Heart right ventricle (tissue), 16 donors: ENCODE measurements around the gene SALL3. TPM values are rescaled to one million over a fixed set of nuclear protein-coding genes. Genes with fewer than 3 reads are reported as not detected.

Experiments
- ATAC-seq, 8 donors: fragments of 200-7000 bp; cut with Tn5 transposase; one replicate each; pipeline ENCODE4 v1.9.1; 2020; ENCODE audit warnings: mild to moderate bottlenecking in 8 of 8, moderate library complexity in 8 of 8, moderate number of reproducible peaks in 1 of 8
- DNase-seq, 2 donors: peaks; one replicate each; pipeline ENCODE4 v3.0.0-alpha.2; 2020
- H3K27ac ChIP-seq, 10 donors: fragments of 200-600 bp; sonication (generic) in 2 of 10; one replicate each; pipeline versions ENCODE4 v1.5.0 to v1.8.0; 2020 to 2022; ENCODE audit warnings: mild to moderate bottlenecking in 3 of 10
- H3K27me3 ChIP-seq, 7 donors: fragments of 200-600 bp; one replicate each; pipeline ENCODE4 v1.8.0; 2021 to 2022; ENCODE audit warnings: mild to moderate bottlenecking in 2 of 7
- H3K36me3 ChIP-seq, 9 donors: fragments of 200-600 bp; sonication (generic) in 1 of 9; one replicate each; pipeline versions ENCODE4 v1.5.0 to v1.8.0; 2020 to 2022; ENCODE audit warnings: mild to moderate bottlenecking in 2 of 9
- H3K4me1 ChIP-seq, 9 donors: fragments of 200-600 bp; sonication (generic) in 1 of 9; one replicate each; pipeline versions ENCODE4 v1.5.0 to v1.8.0; 2020 to 2022; ENCODE audit warnings: mild to moderate bottlenecking in 4 of 9
- H3K4me3 ChIP-seq, 10 donors: fragments of 200-600 bp; sonication (generic) in 2 of 10; one replicate each; pipeline versions ENCODE4 v1.5.0 to v1.8.0; 2020 to 2022; ENCODE audit warnings: mild to moderate bottlenecking in 7 of 10, moderate library complexity in 2 of 10
- H3K9me3 ChIP-seq, 11 donors: fragments of 200-600 bp in 10 of 11; sonication (generic) in 2 of 11; one replicate each; pipeline versions ENCODE4 v1.5.0 to v1.8.0; 2013 to 2022; ENCODE audit warnings: mild to moderate bottlenecking in 2 of 11, control low read depth in 1 of 11, moderate library complexity in 1 of 11
- WGBS, 2 donors: extraction: QIAGEN DNeasy Blood & Tissue Kit; methylation state at CpG; one replicate each; pipeline ENCODE4 v1.1.7; 2013; ENCODE audit warnings: inconsistent platforms in 1 of 2; 5-methylcytosine and 5-hydroxymethylcytosine counted together
- intact Hi-C, 10 donors: fragments of 100-400 bp; cut with DNase I; formaldehyde crosslinking; loops; one replicate each; pipeline versions ENCODE4 v1.11.1 to v1.14.2; 2022
- long read RNA-seq, 3 donors: library from polyadenylated mRNA; unstranded; transcript quantifications; one replicate each; pipeline ENCODE4 v2.0.0, GENCODE V29; 2020 to 2021
- polyA plus RNA-seq, 2 donors: library from polyadenylated mRNA; stranded (reverse); fragments of 200-250 nt; gene quantifications; one replicate each; pipeline ENCODE4 v1.2.3, GENCODE V29; 2013
- total RNA-seq, 10 donors: library from RNA; stranded (reverse); fragmentation: NEBNext Ultra II Directional in 3 of 10; extraction: Animal tissue kit (Norgen Biotek cat#: 25700) in 3 of 10; gene quantifications; one replicate each; pipeline versions ENCODE4 v1.2.1 to v1.2.4, GENCODE V29; 2021 to 2023
- TF ChIP-seq, protein P1 (sequence below), 9 donors: fragments of 200-600 bp; sonication (generic) in 2 of 9; IDR thresholded peaks; one replicate each; pipeline versions ENCODE4 v1.5.0 to v1.8.0; 2021 to 2022; ENCODE audit warnings: antibody characterized with exemption in 9 of 9, mild to moderate bottlenecking in 5 of 9, moderate library complexity in 1 of 9
- donor health status: Arrhythmogenic right ventricular cardiomyopathy.
- donor health status: ischemic (EF 13 %, LVEDD 7.1; RV severe dilation, severe dysfunction).
- donor health status: healthy with polysubstance abuse.
- donor health status: DM: no; HTN: yes; CAD: no.
- donor health status: DM: no; HTN: no; CAD: no.
- donor health status: ischemic (EF 25% LVEDD 6.9; RV normal size, moderate dysfunction).
- donor health status: ischemic (EF 25% LVEDD 5.7; RV mildly dilated, moderate dysfunction).
- donor health status: healthy.
- donor health status: DM: yes; HTN: yes; CAD: no.
- donor health status: Ischemic cardiomyopathy.
- donor health status: ischemic (EF 35%, LVEDD 5.7; RV mildly dilated, moderate dysfunction).
- donor health status: nonischemic (EF 11% LVEDD 7.7; RV severe dilation, severe dysfunction).
- donor health status: DM: yes; HTN: yes; CAD: no.
- donor health status: PGD.
- donor health status: ischemic (EF 29% LVEDD 5.4; RV normal size, mild dysfunction).
- donor health status: nonischemic (EF 23%, LVEDD 6.1; RV moderate dilation, normal function).

The SALL3 gene
- total RNA-seq (1 to 10 TPM in 1 of 10 donors, under 1 TPM in 8, not detected in 1; 0.10 to 1.2 (median 0.19) TPM), polyA plus RNA-seq (under 1 TPM; 0.06 to 0.15 TPM)
- long read RNA-seq, donor 1: 0 reads
- long read RNA-seq, donor 2: 0 reads
- long read RNA-seq, donor 3, partial matches to known transcripts: 1 of 1 reads
- long read RNA-seq, donor 3, other reads (novel, unspliced or antisense): 0 of 1 reads

DNA sequence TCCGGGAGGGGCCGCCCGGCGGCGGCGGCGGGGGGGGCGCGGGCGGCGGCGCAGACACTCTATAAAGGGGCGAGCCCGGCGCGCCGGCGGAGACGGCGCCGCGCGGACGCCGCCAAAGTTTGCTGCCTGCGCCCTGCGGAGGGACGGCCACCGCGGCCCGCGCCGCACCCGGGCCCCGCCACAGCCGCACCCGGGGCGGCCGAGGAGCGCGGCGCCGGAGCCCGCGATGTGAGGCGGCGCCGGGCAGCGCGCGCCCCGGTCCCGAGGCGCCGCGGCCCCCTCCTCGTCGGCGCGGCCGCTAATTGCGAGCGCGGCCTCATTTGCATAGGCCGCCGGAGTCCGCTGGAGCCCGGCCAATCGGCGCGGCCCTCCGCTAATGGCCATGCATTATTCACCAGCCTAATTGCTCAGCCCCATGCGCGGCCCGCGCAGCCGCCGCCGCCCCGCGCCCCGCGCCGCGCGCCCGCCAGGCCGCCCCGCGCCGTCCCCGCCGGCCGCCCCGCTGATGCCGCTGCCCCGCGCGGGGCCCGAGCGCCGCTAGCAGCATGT, at the start of gene SALL3:
Gene SALL3, plus strand, starts transcription at position 89 of the 549 bp plus-strand sequence. Its CDS starts 457 bp downstream, at position 546.
- DNase-seq: no peak

DNA sequence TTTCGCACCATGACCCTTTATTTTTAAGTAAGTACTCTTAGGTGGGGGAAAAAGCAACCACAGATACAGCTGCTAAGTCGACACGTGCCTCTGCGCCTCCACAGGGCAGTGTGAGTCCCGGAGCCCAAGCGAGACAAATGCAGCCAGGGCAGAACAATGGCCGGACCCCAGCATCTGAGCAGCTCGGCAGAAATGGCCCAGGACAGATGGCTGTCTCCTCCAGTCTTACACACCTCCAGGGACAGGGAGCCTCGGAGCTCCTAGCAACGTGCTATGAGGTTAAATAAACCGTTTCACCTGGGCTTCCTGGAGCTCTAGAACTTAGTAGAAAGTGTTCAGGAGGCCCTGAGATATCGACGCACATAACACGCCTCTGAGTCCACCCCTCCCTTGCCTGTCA, 47.3 kb upstream of the SALL3 start:
- Histone ChIP-seq H3K9me3 (no peaks in the 10 kb centered on the region), H3K4me3 (no peak overlapping the region), H3K36me3 (no peaks in the 10 kb centered on the region), H3K27me3 (peaks cover 0 to 11% (median under 1%) of the 10 kb centered on the region in 7 donors), H3K27ac (no peak overlapping the region), H3K4me1 (no peaks in the 10 kb centered on the region)
- intact Hi-C loops: loop anchor here in 1 of 10 donors (10.0 kb wide), 1 partner anchor 63 kb away; no protein-coding TSS in a partner anchor
- ATAC-seq (no peak), DNase-seq (no peak)
- TF ChIP-seq, protein P1, sequence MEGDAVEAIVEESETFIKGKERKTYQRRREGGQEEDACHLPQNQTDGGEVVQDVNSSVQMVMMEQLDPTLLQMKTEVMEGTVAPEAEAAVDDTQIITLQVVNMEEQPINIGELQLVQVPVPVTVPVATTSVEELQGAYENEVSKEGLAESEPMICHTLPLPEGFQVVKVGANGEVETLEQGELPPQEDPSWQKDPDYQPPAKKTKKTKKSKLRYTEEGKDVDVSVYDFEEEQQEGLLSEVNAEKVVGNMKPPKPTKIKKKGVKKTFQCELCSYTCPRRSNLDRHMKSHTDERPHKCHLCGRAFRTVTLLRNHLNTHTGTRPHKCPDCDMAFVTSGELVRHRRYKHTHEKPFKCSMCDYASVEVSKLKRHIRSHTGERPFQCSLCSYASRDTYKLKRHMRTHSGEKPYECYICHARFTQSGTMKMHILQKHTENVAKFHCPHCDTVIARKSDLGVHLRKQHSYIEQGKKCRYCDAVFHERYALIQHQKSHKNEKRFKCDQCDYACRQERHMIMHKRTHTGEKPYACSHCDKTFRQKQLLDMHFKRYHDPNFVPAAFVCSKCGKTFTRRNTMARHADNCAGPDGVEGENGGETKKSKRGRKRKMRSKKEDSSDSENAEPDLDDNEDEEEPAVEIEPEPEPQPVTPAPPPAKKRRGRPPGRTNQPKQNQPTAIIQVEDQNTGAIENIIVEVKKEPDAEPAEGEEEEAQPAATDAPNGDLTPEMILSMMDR (IDR thresholded peaks at IDR 0.05): no peak
- 68 to 69% methylated on average over 14 of the region's 14 CpGs for WGBS, 2 donors

More for the DNA sequence above, at the start of gene SALL3:
- 1 to 2% methylated on average over 70 to 101 of the region's 102 CpGs for WGBS, 2 donors
- H3K36me3 ChIP-seq: no peaks in the 10 kb centered on the region
- TF ChIP-seq, protein P1 (IDR thresholded peaks at IDR 0.05): no peak
- H3K27me3 ChIP-seq: peaks cover 38 to 96% (median 93%) of the 10 kb centered on the region in 7 donors
- intact Hi-C loops: loop anchor here in 4 of 10 donors (5.0 to 10.0 kb wide), 3 partner anchors 265 to 905 kb away; no protein-coding TSS in a partner anchor
- H3K27ac ChIP-seq: peak within 1 kb of the TSS in 1 of 10 donors; percentile 22
- H3K9me3 ChIP-seq: no peaks in the 10 kb centered on the region
- H3K4me3 ChIP-seq: peak within 1 kb of the TSS in 8 of 10 donors; percentile 10 to 32 (median 24)
- peaks cover 0 to 12% (median 10%) of the 10 kb centered on the region in 9 donors for H3K4me1 ChIP-seq
- no peak for ATAC-seq

DNA sequence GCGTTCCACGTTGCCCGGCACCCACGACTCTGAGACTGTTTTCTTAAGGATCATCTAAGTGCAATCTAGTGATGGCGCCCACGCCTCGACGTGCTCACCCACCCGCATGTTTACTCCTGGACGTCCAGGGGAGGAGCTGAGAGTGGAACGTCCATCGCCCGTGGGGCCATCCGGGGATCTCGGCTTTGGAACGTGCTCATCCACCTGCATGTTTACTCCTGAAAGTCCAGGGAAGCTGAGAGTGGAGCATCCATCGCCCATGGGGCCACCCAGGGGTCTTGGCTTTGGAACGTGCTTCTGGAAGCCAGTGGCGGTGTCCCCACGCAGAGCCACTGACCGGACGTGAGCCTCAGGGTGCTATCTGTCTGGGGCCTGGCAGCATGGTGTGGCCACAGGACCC, 45.6 kb upstream of the SALL3 start:
- TF ChIP-seq, protein P1 (IDR thresholded peaks at IDR 0.05): no peak
- ATAC-seq (no peak), DNase-seq (no peak)
- Histone ChIP-seq H3K4me1 (no peaks in the 10 kb centered on the region), H3K4me3 (no peak overlapping the region), H3K9me3 (no peaks in the 10 kb centered on the region), H3K27ac (no peak overlapping the region), H3K36me3 (no peaks in the 10 kb centered on the region), H3K27me3 (peaks cover 0 to 11% (median 0%) of the 10 kb centered on the region in 7 donors)
- intact Hi-C loops: loop anchor here in 1 of 10 donors (10.0 kb wide), 1 partner anchor 61 kb away; no protein-coding TSS in a partner anchor
- 86 to 90% methylated on average over 22 of the region's 22 CpGs for WGBS, 2 donors

DNA sequence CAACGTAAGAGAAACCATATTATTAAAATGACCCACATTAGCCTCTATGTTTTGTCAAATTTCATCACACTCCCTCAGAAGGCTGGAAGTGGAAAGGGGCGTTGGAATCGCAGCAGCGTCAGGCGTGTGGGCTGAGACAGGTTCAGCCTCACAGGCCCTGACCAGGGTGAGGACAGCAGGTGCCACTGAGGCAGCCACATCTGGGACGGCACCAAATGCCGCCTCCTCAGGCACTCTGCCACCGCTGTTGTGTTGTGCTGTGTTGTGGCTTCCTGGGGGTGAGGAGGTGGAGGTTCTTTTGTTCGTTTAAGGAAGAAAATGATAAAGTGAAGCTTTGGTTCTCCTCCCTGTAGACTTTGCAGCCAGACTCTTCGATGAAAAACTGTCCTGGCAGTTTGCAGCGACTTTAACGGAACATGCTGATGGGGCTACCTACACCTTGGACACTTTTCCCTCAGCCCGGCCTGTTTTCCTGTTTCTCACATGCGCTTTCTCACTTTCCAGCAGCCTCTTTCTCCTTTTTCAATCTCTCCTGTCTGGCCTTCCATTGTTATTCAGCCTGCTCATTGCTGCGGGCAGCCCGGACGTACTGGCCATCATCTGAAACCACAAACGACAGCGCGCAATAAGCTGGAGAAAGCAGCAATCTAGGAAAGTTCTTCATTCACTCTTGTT, 44.9 kb upstream of the SALL3 start:
- Histone ChIP-seq H3K9me3 (no peaks in the 10 kb centered on the region), H3K4me1 (no peaks in the 10 kb centered on the region), H3K4me3 (no peak overlapping the region), H3K27ac (no peak overlapping the region), H3K27me3 (peaks cover 0 to 11% (median 0%) of the 10 kb centered on the region in 7 donors), H3K36me3 (no peaks in the 10 kb centered on the region)
- DNase-seq (no peak), ATAC-seq (no peak)
- TF ChIP-seq, protein P1 (IDR thresholded peaks at IDR 0.05): no peak
- 77 to 83% methylated on average over 20 of the region's 20 CpGs for whole genome bisulfite sequencing, 2 donors
- intact Hi-C loops: loop anchor here in 1 of 10 donors (10.0 kb wide), 1 partner anchor 60 kb away; no protein-coding TSS in a partner anchor
